HEK293T (cell line): ENCODE results near the gene OXSR1.

Experiments used
- BHLHE40 ChIP-seq: fragments of 450-650 bp; IDR thresholded peaks from 2 replicates; pipeline ENCODE4 v1.6.1; 2016; ENCODE audit warnings: mild to moderate bottlenecking, moderate library complexity, borderline replicate concordance
- CTBP1 ChIP-seq: fragments of 450-650 bp; IDR thresholded peaks from 2 replicates; pipeline ENCODE4 v1.6.1; 2016; ENCODE audit warnings: borderline replicate concordance
- ELF4 ChIP-seq: fragments of 450-650 bp; IDR thresholded peaks from 2 replicates; pipeline ENCODE4 v1.6.1; 2017; ENCODE audit warnings: antibody characterized with exemption
- FOXA1 ChIP-seq: fragments of 450-650 bp; IDR thresholded peaks from 2 replicates; pipeline ENCODE4 v1.6.1; 2016; ENCODE audit warnings: mild to moderate bottlenecking
- FOXK2 ChIP-seq: fragments of 450-650 bp; IDR thresholded peaks from 2 replicates; pipeline ENCODE4 v1.6.1; 2016; ENCODE audit warnings: mild to moderate bottlenecking
- FOXM1 ChIP-seq: fragments of 450-650 bp; IDR thresholded peaks from 2 replicates; pipeline ENCODE4 v1.6.1; 2017; ENCODE audit warnings: mild to moderate bottlenecking, borderline replicate concordance
- HDGF ChIP-seq: fragments of 450-650 bp; IDR thresholded peaks from 2 replicates; pipeline ENCODE4 v1.6.1; 2017; ENCODE audit warnings: antibody characterized with exemption, borderline replicate concordance
- NFRKB ChIP-seq: fragments of 450-650 bp; IDR thresholded peaks from 2 replicates; pipeline ENCODE4 v1.6.1; 2016; ENCODE audit warnings: mild to moderate bottlenecking, moderate library complexity
- SP1 ChIP-seq: fragments of 450-650 bp; IDR thresholded peaks from 2 replicates; pipeline ENCODE4 v1.6.1; 2017
- SUZ12 ChIP-seq: fragments of 450-650 bp; IDR thresholded peaks from 2 replicates; pipeline ENCODE4 v1.6.1; 2016; ENCODE audit warnings: mild to moderate bottlenecking
- TARDBP ChIP-seq: fragments of 450-650 bp; IDR thresholded peaks from 2 replicates; pipeline ENCODE4 v1.6.1; 2016
- ZNF384 ChIP-seq: fragments of 450-650 bp; IDR thresholded peaks from 2 replicates; pipeline ENCODE4 v1.6.1; 2016
- TF ChIP-seq, protein P1 (sequence below): fragments of 450-650 bp; IDR thresholded peaks from 2 replicates; pipeline ENCODE4 v1.6.1; 2016

DNA sequence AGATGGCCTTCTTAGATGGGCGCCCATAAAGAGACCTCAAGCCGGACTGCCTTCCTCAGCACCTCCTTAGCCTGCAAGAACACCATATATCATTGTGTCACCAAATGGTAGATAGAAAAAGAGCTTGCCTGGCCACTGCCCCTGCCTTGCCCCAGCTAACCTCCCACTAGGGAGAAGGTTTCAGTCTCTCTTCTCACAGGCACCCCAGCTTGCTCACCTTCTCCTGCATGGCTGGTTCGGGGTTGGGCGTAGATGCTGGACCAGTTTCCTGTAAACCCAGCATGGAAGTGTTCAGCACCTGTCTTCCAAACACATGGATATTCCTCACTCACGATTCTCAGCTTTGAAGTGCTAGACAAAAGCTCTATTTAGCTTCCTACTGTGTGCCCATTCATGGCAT is 113.5 kb downstream of the OXSR1 start:
- TF ChIP-seq, protein P1, sequence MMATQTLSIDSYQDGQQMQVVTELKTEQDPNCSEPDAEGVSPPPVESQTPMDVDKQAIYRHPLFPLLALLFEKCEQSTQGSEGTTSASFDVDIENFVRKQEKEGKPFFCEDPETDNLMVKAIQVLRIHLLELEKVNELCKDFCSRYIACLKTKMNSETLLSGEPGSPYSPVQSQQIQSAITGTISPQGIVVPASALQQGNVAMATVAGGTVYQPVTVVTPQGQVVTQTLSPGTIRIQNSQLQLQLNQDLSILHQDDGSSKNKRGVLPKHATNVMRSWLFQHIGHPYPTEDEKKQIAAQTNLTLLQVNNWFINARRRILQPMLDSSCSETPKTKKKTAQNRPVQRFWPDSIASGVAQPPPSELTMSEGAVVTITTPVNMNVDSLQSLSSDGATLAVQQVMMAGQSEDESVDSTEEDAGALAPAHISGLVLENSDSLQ = no peak
- TF ChIP-seq BHLHE40 (no peak), SP1 (no peak), FOXA1 (no peak), FOXK2 (no peak), ELF4 (no peak), SUZ12 (no peak), HDGF (no peak), FOXM1 (no peak), CTBP1 (no peak), NFRKB (no peak), TARDBP (no peak), ZNF384 (no peak)
